Stimulated activated CD4-positive, alpha-beta T cell treated with anti-CD3 and anti-CD28 coated beads, TNF-alpha, amount 100 ng/mL, for 1 hour (primary cell): ENCODE data around the gene DLG2.

ENCODE experiments used
- DNase-seq, 3 donors: peaks; one replicate each; pipeline ENCODE4 v3.0.0-alpha.2; 2020; ENCODE audit warnings: low read depth in 3 of 3, low spot score in 1 of 3

DLG2 gene

GRCh38 chr11:83895516-83895915, 1731.6 kb downstream of the DLG2 start:
- no peak for DNase-seq

- no peak for DNase-seq
These were observed 1745.7 kb downstream of the DLG2 start for GRCh38 chr11:83881428-83881827.

GRCh38 chr11:83871054-83871453, 1756.1 kb downstream of the DLG2 start:
- no peak for DNase-seq

- DNase-seq: no peak
These were observed 1760.5 kb downstream of the DLG2 start for GRCh38 chr11:83866655-83867054.

- no peak for DNase-seq
These were observed 1761.3 kb downstream of the DLG2 start for GRCh38 chr11:83865636-83866461.

DNA sequence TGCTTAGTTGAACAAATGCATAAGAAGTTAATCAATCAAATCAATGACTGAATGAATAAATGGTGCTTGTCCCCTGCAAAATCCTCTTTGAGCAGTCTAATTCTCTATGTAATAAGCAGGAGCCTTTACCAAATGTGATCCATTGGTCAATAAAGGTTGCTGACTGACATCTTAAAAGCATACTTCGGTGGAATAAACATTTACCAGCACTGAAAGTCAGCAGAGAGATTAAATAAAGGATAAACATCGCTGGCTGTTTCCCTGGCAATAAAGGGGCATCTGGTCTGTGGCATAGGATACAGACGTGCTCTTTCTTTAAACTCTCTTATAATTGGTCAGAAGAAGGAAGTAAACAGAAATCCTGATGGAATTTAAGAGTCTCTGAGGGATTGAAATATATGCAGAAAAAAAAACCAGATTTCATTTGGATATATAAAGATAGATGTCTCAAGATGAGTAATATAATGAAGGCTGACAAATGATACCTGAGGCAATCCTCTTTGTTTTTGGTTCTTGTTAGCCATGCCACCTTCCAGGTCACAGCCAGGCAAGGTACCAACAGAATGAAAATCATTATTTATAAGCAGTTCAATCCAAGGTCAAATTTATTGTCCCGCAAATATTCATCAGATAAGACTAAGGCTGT, 1762.6 kb downstream of the DLG2 start:
- DNase-seq: no peak

- no peak for DNase-seq
These were observed 1763.9 kb downstream of the DLG2 start for GRCh38 chr11:83863272-83863671.

GRCh38 chr11:83862691-83863090, 1764.5 kb downstream of the DLG2 start:
- no peak for DNase-seq

GRCh38 chr11:83862033-83862432, 1765.1 kb downstream of the DLG2 start:
- DNase-seq: no peak

DNA sequence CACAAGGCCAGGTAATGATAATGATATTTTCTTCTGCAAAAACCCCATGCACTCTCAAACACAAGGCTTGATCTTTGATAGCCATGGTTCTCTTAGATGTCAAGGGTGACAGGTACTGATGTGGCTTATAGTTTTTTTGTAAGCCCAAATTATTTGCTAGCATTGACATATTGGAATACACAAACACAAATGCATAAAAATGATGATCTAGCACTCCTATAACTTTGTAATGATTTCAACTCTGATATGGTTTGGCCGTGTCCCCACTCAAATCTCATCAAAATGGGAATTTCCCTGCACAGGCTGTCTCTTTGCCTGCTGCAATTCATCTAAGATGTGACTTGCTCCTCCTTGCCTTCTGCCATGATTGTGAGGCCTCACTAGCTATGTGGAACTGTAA, 1768.5 kb downstream of the DLG2 start:
- no peak for DNase-seq

- no peak for DNase-seq
These were observed 1771.9 kb downstream of the DLG2 start for GRCh38 chr11:83855237-83855636.

GRCh38 chr11:83852775-83853442, 1774.2 kb downstream of the DLG2 start:
- no peak for DNase-seq

GRCh38 chr11:83852012-83852411, 1775.1 kb downstream of the DLG2 start:
- DNase-seq: no peak

DNA sequence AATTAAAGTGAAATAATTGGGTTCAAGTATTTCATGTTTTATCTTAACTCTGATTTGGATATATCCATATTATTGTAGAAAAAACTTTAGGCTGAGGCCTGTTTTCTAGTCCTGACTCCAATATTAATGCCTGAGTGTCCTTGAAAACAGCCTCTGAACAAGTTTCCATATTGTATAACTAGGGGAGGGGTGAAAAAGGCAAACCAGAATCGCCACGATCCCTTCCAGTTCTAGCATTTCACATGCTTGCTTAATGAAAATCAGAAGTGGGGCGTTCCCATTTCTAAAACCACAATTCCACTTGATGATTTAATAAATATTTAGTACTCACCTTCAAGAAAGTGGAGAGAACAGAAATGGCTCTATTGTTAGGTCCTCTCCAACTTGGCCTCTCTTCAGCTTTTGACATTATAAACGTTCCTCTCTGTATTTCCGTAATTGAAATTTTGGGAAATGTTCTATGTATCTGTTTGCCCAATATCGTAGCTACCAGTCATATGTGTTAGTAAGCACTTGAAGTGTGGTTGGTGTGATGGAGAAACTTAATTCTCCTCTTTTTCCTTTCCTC, 1779.6 kb downstream of the DLG2 start:
- DNase-seq: no peak

GRCh38 chr11:83845797-83846196, 1781.3 kb downstream of the DLG2 start:
- DNase-seq: no peak

GRCh38 chr11:83840326-83840725, 1786.8 kb downstream of the DLG2 start:
- DNase-seq: no peak

DNA sequence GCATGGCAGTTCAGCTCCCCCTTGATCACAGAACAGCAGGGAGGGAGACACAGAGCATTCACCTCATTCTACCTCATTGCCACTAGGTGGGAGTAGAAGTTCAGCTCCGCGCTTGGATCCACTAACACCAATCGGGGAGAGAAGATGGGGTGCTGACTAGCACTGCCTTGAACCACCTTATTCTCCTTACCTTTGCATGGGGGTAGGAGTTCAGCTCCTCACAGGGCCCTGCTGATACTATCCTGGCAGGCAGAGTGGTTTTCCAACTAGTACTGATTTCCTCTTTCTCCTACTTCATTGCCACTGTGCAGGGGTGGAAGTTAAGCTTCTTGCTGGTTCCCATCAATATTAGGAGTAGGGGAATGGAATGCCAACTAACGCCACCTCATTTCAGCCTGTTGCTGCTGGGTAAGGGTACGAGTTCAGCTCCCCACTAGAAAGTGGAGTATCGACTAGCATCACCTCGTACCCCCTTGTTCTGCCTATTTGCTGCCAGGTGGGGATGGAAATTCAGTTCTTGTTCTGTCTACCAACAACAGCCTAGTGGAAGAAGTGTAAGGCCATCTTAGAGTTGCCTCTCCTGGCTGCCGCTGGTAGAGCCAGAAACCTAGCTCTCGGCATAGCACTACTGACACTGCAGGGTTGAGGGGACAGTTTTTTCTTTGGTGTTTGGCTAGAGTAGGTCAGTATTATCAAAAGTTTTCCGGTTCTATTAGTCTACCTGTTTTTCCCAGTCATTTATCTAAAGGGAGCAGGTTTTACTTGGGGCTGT, 1790.1 kb downstream of the DLG2 start:
- no peak for DNase-seq

- DNase-seq: no peak
These were observed 1791.1 kb downstream of the DLG2 start for GRCh38 chr11:83836065-83836464.

DNA sequence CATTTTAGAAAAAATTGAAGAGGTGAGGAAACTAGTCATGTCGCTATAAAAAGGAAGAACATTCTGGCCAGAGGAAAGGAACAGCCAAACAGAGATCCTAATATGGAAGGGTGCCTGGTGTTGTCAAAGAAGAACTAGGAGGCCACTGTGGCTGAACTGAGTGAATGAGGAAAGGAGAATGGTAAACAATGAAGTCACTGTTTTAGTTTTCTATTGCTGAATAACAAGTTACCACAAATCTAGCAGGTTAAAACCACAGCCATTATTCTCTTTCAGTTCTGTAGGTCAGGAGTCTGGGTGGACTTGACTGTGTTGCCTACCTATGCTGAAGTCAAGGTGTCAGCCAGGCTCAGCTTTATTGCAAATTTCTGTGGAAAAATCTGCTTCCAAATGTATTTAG, 1791.7 kb downstream of the DLG2 start:
- no peak for DNase-seq

GRCh38 chr11:83831929-83832328, 1795.2 kb downstream of the DLG2 start:
- DNase-seq: no peak

- DNase-seq: no peak
These were observed 1799.1 kb downstream of the DLG2 start for GRCh38 chr11:83827940-83828554.
